ENCODE data around the gene APEX2.
"Not testable (repeated sequence)": the region's sequence is repeated elsewhere in the genome, so short reads cannot be mapped to it uniquely, and the experiment has no call there.

APEX2 gene

GRCh38 chrX:54999717-55000598 lies at the start of gene APEX2:
TSS of gene APEX2 (plus strand) at chrX:55000363. CDS start at chrX:55000423, 60 bp downstream.
- DNase-seq (ENCODE audit: low spot score) = peak; percentile 93

- peak; percentile 77 for DNase-seq (ENCODE audit: low spot score)
These were observed 49.3 kb upstream of the APEX2 start for GRCh38 chrX:54950730-54951375.

GRCh38 chrX:54961750-54962149 lies 38.4 kb upstream of the APEX2 start:
- DNase-seq (ENCODE audit: low spot score) = no peak

GRCh38 chrX:54964766-54965497 lies 35.2 kb upstream of the APEX2 start:
- DNase-seq (ENCODE audit: low spot score) = no peak

GRCh38 chrX:54977387-54977786 lies 22.8 kb upstream of the APEX2 start:
- DNase-seq (ENCODE audit: low spot score) = no peak

- no peak for DNase-seq (ENCODE audit: low spot score)
These were observed 21.7 kb upstream of the APEX2 start for GRCh38 chrX:54978448-54978847.

GRCh38 chrX:54979432-54979831 lies 20.7 kb upstream of the APEX2 start:
- DNase-seq (ENCODE audit: low spot score) = no peak

GRCh38 chrX:54980334-54980733 lies 19.8 kb upstream of the APEX2 start:
- no peak for DNase-seq (ENCODE audit: low spot score)

GRCh38 chrX:54983306-54983705 lies 16.9 kb upstream of the APEX2 start:
- not testable (repeated sequence) for DNase-seq (ENCODE audit: low spot score)

GRCh38 chrX:54991706-54992105 lies 8.5 kb upstream of the APEX2 start:
- DNase-seq (ENCODE audit: low spot score) = no peak

- no peak for DNase-seq (ENCODE audit: low spot score)
These were observed 7.1 kb upstream of the APEX2 start for GRCh38 chrX:54992911-54993622.

GRCh38 chrX:54994099-54994498 lies 6.1 kb upstream of the APEX2 start, which contains the start of gene PFKFB1:
TSS of gene PFKFB1 (minus strand) at chrX:54994188. CDS start at chrX:54994007, 181 bp downstream.
- DNase-seq (ENCODE audit: low spot score) = no peak

- DNase-seq (ENCODE audit: low spot score) = no peak
These were observed 5.4 kb upstream of the APEX2 start for GRCh38 chrX:54994668-54995351.

- DNase-seq (ENCODE audit: low spot score) = no peak
These were observed 4.5 kb upstream of the APEX2 start for GRCh38 chrX:54995621-54996020.

GRCh38 chrX:55004231-55004630 lies 4.1 kb downstream of the APEX2 start:
- no peak for DNase-seq (ENCODE audit: low spot score)

- DNase-seq (ENCODE audit: low spot score) = no peak
These were observed 5.1 kb downstream of the APEX2 start for GRCh38 chrX:55005256-55005655.

GRCh38 chrX:55006827-55007621 lies 6.9 kb downstream of the APEX2 start:
- DNase-seq (ENCODE audit: low spot score) = no peak

- DNase-seq (ENCODE audit: low spot score) = no peak
These were observed 7.5 kb downstream of the APEX2 start for GRCh38 chrX:55007656-55008055.

- DNase-seq (ENCODE audit: low spot score) = no peak
These were observed 8.6 kb downstream of the APEX2 start for GRCh38 chrX:55008571-55009358.

- no peak for DNase-seq (ENCODE audit: low spot score)
These were observed 11.1 kb downstream of the APEX2 start for GRCh38 chrX:55011294-55011693.

Data from cerebellar cortex (tissue), 1 donor.